T-helper 1 cell treated with Interleukin-12 subunit alpha and Interleukin-12 subunit beta and Interleukin-4 antibody, amounts not matched to agents 30 ng/mL and 1 ng/mL, for 36 hours (primary cell): ENCODE measurements around the gene DHX8. TPM values are rescaled to one million over a fixed set of nuclear protein-coding genes. Genes with fewer than 3 reads are reported as not detected.
"Not testable (repeated sequence)": the region's sequence is repeated elsewhere in the genome, so short reads cannot be mapped to it uniquely, and the experiment has no call there.

Experiments
- intact Hi-C: fragments of 100-400 bp; cut with micrococcal nuclease; formaldehyde crosslinking; loops from one replicate; pipeline ENCODE4 v1.15.1; 2024
- total RNA-seq: library from RNA; stranded (reverse); gene quantifications from 2 replicates; pipeline ENCODE4 v1.2.3, GENCODE V29; 2022

Gene DHX8
- total RNA-seq: 65.1 and 65.9 TPM in 2 replicates

DNA sequence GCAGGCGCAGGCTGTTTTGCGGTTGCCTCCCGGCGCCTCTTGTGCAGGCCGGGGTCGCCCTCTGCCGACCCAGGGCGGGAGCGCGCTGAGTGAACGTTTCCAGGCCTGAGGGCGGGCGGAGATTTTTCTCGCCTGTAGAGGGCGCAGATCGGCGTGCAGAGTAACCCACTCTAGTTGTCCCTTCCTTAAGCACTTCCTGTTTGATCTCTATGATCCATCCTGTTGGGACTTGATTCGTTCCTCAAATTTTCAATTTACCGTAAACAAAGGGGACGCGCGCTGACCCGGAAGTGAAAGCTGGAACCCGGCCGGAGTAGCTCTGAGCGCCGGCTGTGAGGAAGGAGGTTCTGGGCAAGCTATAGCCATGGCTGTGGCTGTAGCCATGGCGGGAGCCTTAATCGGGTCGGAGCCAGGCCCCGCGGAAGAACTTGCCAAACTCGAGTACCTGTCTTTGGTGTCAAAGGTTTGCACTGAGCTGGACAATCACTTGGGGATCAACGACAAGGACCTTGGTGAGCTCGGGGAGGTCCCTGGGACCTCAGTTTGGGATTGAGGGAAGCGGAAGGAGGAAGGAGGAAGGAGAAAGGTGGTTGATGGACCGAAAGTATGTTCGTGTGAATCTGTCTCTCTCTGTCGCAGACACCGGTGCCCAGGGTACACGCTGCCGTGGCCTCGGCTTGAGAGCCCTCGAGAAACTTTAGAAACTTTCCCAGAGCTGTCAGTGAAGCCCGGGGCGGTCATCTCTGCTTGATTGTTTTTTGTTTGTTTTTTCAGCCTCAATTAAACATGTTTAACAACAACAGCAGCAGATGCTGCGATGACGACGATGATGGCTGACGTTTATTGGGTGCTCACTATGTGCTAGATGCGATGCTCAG lies at the start of gene DHX8:
Gene DHX8 (plus strand): TSS at position 302 of the 878 bp plus-strand sequence. CDS start 63 bp downstream, at position 365.
- intact Hi-C loops: loop anchor here (1.0 to 10.0 kb wide), 16 partner anchors 63 to 919 kb away; partner anchors contain the start of genes ARL4D, BRCA1, COASY and ETV4

- intact Hi-C loops: no loop called here
These were observed 48.9 kb upstream of the DHX8 start for GRCh38 chr17:43434902-43435319.

GRCh38 chr17:43437756-43438155 lies 46.0 kb upstream of the DHX8 start:
- intact Hi-C loops: no loop called here

- intact Hi-C loops: no loop called here
These were observed 45.1 kb upstream of the DHX8 start for GRCh38 chr17:43438626-43439025.

DNA sequence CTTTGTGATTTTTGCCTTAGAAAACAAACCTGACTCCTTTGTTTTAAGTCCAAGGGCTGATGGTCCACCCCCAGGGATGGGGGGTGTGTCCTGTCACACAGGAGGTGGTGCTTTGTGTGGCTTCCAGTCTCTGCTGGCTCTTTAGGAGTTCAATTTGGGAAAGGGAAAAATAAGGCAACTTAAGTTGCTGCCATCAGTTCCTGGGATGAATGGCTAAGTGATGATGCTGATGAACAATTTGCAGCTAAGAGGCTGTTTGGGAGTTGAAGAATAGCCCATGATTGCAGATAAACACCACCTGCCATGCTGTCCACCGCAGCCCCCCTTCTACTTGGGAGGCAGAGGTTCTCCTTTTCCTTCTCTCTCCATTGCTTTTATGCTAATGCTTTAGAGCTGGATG lies 44.7 kb upstream of the DHX8 start:
- intact Hi-C loops: no loop called here

- intact Hi-C loops: no loop called here
These were observed 41.1 kb upstream of the DHX8 start for GRCh38 chr17:43442711-43443110.

- intact Hi-C loops: no loop called here
These were observed 40.4 kb upstream of the DHX8 start for GRCh38 chr17:43443381-43443780.

GRCh38 chr17:43444223-43445008 lies 39.4 kb upstream of the DHX8 start:
- intact Hi-C loops: no loop called here

DNA sequence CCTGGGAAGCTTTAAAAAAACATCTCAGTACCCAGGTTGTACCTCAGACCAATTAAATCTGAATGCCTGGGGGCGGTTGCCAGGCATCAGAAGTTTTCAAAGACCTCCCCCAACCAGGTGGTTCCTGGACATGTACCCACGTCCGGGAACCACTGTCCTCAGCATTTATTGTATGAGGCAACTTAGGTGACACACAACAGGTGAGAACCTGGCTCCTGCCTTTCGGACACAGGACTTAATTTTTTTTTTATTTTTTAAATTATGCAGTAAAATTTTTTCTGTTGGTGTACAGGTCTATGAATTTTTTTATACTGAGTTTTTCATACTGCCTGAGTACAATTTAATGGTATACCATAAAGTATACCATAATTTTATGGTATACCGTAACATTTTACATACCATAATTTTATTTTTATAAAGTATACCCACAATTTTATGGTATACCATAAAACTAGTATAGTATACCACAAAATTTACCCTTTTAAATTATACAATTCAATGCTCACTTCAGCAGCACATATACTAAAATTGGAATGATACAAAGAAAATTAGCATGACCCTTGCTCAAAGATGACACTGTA lies 38.7 kb upstream of the DHX8 start:
- intact Hi-C loops: no loop called here

DNA sequence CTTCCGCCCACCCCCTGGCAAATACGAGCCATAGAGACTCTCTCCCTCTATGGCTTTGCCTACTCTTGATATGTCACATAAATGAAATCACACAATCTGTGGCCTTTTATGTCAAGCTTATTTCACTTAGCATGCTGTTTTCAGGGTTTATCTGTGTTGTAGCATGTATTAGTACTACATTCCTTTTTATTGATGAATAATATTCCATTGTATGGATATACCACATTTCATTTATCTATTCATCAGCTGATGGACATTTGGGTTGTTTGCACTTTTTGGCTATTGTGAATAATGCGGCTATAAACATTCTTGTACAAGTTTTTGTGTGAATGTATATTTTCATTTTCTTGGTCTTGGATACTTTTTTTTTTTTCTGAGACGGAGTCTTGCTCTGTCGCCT lies 37.0 kb upstream of the DHX8 start:
- intact Hi-C loops: no loop called here

DNA sequence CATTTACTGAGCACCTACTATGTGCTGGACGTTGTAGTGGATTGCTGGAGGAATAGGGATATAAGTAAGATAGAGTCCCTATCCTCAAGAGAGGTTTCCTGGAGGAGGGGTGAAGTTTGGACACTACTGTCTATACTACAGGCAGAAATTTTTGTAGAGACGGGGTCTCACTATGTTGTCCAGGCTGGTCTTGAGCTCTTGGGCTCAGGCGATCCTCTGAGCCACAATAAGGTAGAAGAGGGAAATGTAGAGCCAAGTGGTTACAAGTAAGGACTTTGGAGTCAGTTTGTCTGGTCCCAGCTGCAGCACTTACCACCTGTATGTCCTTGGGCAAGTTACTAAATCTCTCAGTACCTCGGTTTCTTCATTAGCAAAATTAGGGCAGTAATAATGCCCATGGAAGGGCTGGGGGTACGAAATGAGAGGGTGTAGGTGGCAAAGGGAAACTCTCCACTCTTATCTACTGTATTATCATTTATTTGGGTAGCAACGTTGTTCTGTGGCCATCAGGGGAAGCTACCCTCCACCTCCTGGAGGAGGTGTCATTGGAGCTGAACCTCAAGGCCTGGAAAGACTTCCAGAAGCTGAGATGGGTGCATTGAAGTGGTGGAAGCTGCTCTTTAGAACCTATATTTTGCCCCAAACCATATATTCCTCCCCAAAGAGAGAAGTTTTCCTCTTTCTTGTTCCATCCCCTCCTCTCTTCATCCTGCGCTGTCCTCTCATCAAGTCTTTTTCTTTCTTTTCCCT lies 34.9 kb upstream of the DHX8 start:
- intact Hi-C loops: no loop called here

- intact Hi-C loops: no loop called here
These were observed 34.1 kb upstream of the DHX8 start for GRCh38 chr17:43449470-43450248.

GRCh38 chr17:43450791-43451190 lies 33.0 kb upstream of the DHX8 start:
- intact Hi-C loops: not testable (repeated sequence)

- intact Hi-C loops: not testable (repeated sequence)
These were observed 32.0 kb upstream of the DHX8 start for GRCh38 chr17:43451741-43452140.

- intact Hi-C loops: no loop called here
These were observed 30.4 kb upstream of the DHX8 start for GRCh38 chr17:43453331-43453812.

- intact Hi-C loops: no loop called here
These were observed 28.9 kb upstream of the DHX8 start for GRCh38 chr17:43454868-43455267.

- intact Hi-C loops: no loop called here
These were observed 27.7 kb upstream of the DHX8 start for GRCh38 chr17:43456029-43456428.

GRCh38 chr17:43456661-43457361 lies 27.0 kb upstream of the DHX8 start:
- intact Hi-C loops: no loop called here

DNA sequence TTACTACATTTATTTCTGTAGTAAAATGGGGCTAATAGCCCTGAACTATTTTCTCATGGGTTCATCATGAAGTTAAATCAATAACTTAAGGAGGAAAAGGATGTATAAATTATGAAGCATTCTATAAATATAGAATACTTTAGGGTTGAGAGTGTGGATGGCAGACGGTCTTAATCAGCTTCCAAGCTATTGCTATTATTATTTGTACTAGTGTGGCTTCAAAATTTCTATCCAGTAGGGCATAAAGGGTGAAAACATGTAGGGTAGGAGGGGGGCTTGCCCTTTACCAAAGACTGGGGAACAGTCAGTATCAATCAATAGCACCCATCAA lies 26.4 kb upstream of the DHX8 start:
- intact Hi-C loops: no loop called here

DNA sequence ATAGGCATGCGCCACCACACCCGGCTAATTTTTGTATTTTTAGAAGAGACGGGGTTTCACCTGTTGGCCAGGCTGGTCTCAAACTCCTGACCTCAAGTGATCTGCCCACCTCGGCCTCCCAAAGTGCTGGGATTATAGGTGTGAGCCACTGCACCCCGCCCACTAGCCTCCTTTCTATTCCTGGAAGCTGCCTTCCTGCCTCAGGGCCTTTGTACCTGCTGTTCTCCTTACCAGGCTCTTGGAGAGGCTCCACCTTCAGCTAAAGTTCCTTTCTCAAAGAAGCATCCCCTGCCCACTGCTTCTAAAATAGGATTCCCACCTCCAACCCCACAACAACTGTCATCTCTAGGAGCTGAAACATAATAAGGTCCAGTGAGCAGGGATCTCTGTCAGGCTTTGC lies 23.9 kb upstream of the DHX8 start:
- intact Hi-C loops: not testable (repeated sequence)
